GM19372 (cell line): ENCODE results near the gene MBD2.

ENCODE experiments used
- ATAC-seq: cut with Tn5 transposase; IDR thresholded peaks from one replicate; pipeline ENCODE4 v1.9.1; 2021; ENCODE audit warnings: mild to moderate bottlenecking, low read depth, moderate library complexity; ENCODE audit not compliant: unreplicated experiment

Gene MBD2

DNA sequence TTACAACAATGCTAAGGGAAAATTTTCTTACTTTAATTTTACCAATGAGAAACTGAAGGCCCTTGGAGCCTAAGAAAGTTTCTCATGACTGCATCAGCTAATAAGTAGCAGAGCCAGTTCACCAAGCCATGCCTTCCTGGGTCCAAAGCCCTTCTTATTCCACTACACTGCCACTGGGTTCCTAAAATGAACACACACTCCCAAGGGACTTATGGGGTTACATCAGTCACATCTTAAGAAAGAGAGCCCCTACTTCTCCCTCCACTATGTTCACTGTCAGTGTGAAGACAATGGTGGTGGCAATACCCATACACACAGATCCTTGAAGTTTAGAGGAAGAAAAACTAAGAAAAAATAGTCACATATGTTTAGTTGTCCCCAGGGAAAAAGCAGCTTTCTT lies 20.6 kb downstream of the MBD2 start:
- ATAC-seq = no peak

DNA sequence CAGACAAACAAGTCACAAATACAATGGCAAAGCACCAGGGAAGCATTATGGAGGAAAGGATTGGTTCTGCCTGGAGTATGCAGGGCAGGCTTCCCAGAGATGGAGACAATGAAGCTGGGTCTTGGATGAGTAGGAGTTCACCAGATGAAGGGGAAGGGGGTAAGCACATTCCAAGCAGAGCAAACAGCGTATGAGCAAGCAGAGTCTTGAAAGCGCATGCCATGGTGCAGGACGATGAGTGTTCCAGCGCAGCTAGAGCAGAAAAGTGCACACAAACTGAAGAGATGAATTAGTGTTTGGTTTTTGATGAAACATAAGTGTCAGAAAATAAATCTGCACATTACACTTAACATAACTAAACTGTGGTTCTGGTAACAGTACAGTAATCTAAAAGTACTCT lies 21.6 kb downstream of the MBD2 start:
- no peak for ATAC-seq

- ATAC-seq = no peak
Observed at GRCh38 chr18:54197747-54198411, 26.6 kb downstream of the MBD2 start.

GRCh38 chr18:54193786-54194185 lies 30.7 kb downstream of the MBD2 start:
- no peak for ATAC-seq

DNA sequence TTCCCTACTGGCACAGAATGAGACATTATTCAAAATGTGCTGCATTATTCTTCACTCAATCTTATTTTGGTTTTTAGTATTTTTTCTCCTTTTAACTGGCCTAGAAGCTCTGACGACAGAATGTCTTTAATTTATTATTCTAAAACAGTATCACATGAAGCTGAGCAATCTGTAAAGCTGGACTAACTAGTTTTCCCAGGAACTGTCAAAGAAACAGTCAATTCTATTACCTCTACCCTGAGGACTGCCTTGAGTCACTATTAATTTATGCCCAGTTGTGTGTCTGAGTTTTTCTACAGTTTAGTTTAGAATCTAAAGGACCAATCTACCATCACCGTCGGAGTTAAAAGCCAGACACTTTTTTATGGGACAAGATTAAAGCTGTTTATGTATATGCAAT lies 31.6 kb downstream of the MBD2 start:
- ATAC-seq = no peak

DNA sequence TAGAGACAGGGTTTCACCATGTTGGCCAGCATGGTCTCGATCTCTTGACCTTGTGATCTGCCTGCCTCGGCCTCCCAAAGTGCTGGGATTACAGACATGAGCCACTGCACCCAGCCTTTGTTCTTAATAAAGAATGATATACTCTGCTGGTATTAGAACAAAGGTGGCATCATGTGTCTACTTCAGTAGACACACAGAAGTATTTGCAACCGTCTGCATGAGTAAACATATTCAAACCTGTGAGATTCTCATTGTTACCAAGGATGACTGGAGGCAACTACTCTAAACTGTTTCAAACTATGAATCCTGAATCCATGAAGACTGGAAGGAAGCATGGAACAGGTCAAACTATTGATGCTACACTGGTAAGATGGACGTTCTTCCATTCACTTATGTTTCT lies 32.1 kb downstream of the MBD2 start:
- no peak for ATAC-seq

- no peak for ATAC-seq
Observed at GRCh38 chr18:54191352-54191751, 33.1 kb downstream of the MBD2 start.

- no peak for ATAC-seq
Observed at GRCh38 chr18:54187372-54187771, 37.1 kb downstream of the MBD2 start.

DNA sequence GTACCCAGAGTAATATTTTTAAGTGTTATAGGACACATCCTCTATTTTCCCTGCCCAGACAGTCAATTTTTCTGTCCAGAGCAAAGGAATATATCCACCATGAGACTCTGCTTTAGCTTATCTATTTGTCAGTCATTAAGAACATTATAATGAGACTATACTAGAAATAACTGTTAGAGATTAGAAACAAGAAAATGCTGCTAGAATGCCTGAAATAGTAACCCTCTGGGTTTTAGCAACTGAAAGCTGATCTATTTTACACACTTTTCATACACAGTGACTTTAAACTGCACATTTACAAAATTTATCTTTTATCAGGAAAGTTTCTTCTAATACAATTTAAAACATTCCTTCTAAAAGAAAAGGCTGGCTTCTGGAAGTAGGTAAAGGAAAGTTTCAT lies 39.6 kb downstream of the MBD2 start:
- ATAC-seq = no peak

- ATAC-seq = no peak
Observed at GRCh38 chr18:54183390-54183789, 41.1 kb downstream of the MBD2 start.

GRCh38 chr18:54181856-54182602 lies 42.4 kb downstream of the MBD2 start:
- ATAC-seq = peak; percentile 68

GRCh38 chr18:54173980-54174630 lies 50.4 kb downstream of the MBD2 start:
- ATAC-seq = no peak

GRCh38 chr18:54173250-54173649 lies 51.2 kb downstream of the MBD2 start:
- no peak for ATAC-seq

GRCh38 chr18:54169431-54170403 lies 54.8 kb downstream of the MBD2 start:
- no peak for ATAC-seq

GRCh38 chr18:54165450-54165849 lies 59.0 kb downstream of the MBD2 start:
- ATAC-seq = no peak

DNA sequence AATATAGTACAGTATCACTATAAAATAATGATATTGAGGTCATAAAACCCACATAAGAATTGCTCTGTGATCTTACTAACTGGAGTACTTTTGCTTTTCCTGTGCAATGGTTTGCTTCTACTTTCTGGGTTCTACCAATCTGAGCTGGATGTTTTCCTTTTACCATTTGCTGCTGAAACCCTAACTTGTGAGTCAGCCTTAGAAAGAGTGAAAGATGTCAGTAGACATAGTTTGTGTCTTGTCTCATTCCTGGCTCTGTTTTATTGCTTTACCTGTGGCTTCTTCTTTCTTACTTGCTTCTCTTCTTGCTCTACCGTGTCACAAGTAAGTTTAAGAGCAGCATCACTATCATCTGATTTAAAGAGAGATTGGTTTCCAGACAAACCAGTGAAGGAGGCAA lies 61.0 kb downstream of the MBD2 start:
- no peak for ATAC-seq

DNA sequence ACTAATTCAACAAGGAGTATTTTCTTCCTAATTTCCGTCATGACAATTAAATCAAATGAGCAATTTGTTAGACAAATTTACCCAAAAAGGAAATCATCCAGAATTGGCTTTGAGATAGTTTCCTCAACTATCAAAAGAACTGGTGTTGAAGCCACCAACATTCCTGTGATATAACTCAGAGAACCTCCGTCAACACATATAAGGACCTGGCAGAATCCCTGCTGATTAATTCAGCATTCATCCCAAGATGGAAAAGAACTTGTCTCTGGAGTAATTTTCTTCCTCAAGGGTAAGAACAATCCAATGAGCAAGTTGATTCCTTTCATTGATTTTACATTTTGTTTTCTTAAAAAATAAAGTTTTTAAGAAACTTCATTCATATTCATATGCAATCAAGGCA lies 62.0 kb downstream of the MBD2 start:
- no peak for ATAC-seq

DNA sequence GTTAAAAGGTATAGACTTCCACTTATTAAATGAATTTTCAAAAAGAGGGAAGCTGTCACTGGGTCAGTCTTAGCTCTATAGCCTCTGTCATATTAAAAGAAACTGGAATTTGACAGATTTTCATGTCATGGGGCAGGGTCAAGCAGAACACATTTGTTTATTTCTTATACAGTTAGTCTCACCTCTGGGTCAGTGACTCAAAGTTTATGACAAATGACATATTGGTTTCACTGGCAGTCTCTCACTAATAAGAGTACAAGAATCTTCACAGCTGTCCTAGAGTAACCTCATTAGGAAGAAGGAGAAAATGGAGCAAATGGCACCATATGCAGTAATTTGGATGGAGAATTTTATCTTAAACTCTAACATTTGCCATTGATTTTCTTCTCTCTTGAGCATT lies 63.2 kb downstream of the MBD2 start:
- no peak for ATAC-seq

DNA sequence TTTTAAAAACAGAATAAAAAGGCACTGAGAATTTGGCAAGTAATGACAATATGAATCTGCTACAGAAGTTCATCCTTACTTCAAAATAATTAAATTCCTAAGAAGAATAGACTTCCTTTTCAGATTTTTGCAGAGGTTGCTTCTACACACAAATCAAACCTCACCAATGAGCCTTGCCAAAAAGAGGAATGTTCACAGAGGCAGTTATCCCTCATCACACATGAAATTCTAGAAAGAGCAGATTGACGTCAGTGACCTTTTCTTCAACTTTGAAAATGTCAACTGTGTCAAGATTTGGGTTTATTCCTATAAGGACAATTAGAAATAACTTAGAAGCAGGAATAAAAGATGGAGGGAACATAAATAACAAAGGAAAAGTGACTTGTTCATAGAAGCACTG lies 64.6 kb downstream of the MBD2 start:
- no peak for ATAC-seq

- no peak for ATAC-seq
Observed at GRCh38 chr18:54157646-54158385, 66.7 kb downstream of the MBD2 start.
